ENCODE results near the gene STK35. TPM values are rescaled to one million over a fixed set of nuclear protein-coding genes. Genes with fewer than 3 reads are reported as not detected.

The STK35 gene
- polyA plus RNA-seq, 1 experiment, result 8.2 TPM

DNA sequence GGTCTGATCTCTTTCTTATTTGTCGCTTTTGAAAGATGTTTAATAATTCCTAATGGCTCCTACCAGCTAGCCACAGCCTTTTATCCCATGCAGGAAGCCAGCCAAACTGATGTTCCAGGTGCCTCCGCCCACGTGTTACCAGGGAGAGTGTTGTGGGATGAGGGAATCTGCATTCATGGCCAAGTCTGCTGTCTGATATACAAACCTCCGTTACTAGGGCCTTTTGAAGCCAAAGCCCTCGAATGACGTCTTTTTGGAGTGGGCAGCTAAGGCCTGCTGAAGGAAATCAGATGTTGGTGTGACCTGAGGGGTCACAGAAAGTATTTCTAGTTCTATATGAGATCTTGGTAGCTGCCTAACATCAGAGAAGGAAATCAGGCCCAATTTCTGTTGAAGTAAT, 21.3 kb downstream of the STK35 start:
- POLR2A ChIA-PET, result no interaction called here
- no peak overlapping the region for H3K4me3 ChIP-seq (ENCODE audit: low read depth, low read length)
- no peak for TF ChIP-seq CTCF (IDR thresholded peaks at IDR 0.05; ENCODE audit: insufficient read depth, low read depth, low read length)

GRCh38 chr20:2123720-2124119, 22.1 kb downstream of the STK35 start:
- H3K4me3 ChIP-seq (ENCODE audit: low read depth, low read length), result no peak overlapping the region
- no peak for TF ChIP-seq CTCF (IDR thresholded peaks at IDR 0.05; ENCODE audit: insufficient read depth, low read depth, low read length)
- CTCF ChIA-PET, result interaction anchor here (1.1 to 2.8 kb wide), 4 partner anchors 11 to 49 kb away, joined by 3 to 7 read pairs (median 4); no protein-coding TSS in a partner anchor

More for the DNA sequence above, 21.3 kb downstream of the STK35 start:
- no peak for DNase-seq (ENCODE audit: low read depth)
- peaks cover 4% of the 10 kb centered on the region; the same call in 1 of the 2 replicates for H3K36me3 ChIP-seq (ENCODE audit: control insufficient read depth, insufficient read depth, low read length)
- CTCF ChIA-PET, result interaction anchor here (1.1 to 2.8 kb wide), 3 partner anchors 11 to 50 kb away, joined by 3 to 7 read pairs (median 4); no protein-coding TSS in a partner anchor
- no peaks in the 10 kb centered on the region for H3K27me3 ChIP-seq (ENCODE audit: control insufficient read depth, insufficient read depth, low read length)

DNA sequence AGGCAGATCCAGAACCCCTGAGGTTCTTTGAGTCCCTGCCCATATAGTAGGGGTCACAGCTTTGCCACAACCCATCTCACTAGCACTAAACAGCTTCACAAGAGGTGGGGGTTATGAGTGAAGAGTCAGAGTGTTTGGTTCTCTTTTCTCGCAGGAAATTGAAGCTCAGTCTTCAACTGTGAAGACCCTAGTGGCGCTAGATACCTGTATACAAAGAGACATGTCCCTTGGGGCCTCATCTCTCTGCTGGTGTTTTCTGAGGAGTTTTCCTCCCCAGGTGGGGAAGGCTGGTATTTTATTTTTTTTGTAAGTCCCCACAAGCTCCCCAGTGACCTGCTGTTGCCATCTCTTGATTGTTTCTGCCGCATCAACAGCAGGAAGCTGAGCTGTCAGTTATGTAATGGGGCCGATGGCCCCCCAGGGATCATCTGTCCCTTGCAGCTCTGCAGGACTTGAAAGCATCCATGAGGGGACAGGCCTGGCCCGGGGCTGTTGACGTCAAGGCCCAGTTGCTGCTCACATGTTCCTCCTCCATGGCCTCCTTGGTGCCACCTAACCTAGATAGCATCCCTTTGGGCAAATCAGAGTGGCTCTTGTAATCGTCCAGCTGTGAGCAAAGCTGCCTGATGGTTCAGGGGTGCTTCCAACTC, 23.1 kb downstream of the STK35 start:
- H3K4me3 ChIP-seq (ENCODE audit: low read depth, low read length), result no peak overlapping the region
- H3K27me3 ChIP-seq (ENCODE audit: control insufficient read depth, insufficient read depth, low read length), result no peaks in the 10 kb centered on the region
- H3K36me3 ChIP-seq (ENCODE audit: control insufficient read depth, insufficient read depth, low read length), result peaks cover 3% of the 10 kb centered on the region; the same call in 1 of the 2 replicates
- TF ChIP-seq CTCF (IDR thresholded peaks at IDR 0.05; ENCODE audit: insufficient read depth, low read depth, low read length), result no peak
- POLR2A ChIA-PET, result no interaction called here
- no peak for DNase-seq (ENCODE audit: low read depth)
- CTCF ChIA-PET, result interaction anchor here (1.1 to 1.3 kb wide), 3 partner anchors 9 to 159 kb away, joined by 3 to 4 read pairs (median 3); no protein-coding TSS in a partner anchor

More at GRCh38 chr20:2123720-2124119, 22.1 kb downstream of the STK35 start:
- DNase-seq (ENCODE audit: low read depth), result no peak
- POLR2A ChIA-PET, result no interaction called here
- Histone ChIP-seq H3K36me3 (ENCODE audit: control insufficient read depth, insufficient read depth, low read length) (peaks cover 4% of the 10 kb centered on the region; the same call in 1 of the 2 replicates), H3K27me3 (ENCODE audit: control insufficient read depth, insufficient read depth, low read length) (no peaks in the 10 kb centered on the region)

- no peak for DNase-seq (ENCODE audit: low read depth)
- Histone ChIP-seq H3K4me3 (ENCODE audit: low read depth, low read length) (no peak overlapping the region), H3K36me3 (ENCODE audit: control insufficient read depth, insufficient read depth, low read length) (peaks cover 3% of the 10 kb centered on the region; the same call in 1 of the 2 replicates), H3K27me3 (ENCODE audit: control insufficient read depth, insufficient read depth, low read length) (no peaks in the 10 kb centered on the region)
- ChIA-PET CTCF (interaction anchor here (0.9 kb wide), 1 partner anchor 16 kb away, joined by 3 read pairs; no protein-coding TSS in a partner anchor), POLR2A (no interaction called here)
- TF ChIP-seq CTCF (IDR thresholded peaks at IDR 0.05; ENCODE audit: insufficient read depth, low read depth, low read length), result no peak
Measured at GRCh38 chr20:2125474-2126112, 24.0 kb downstream of the STK35 start.

- H3K4me3 ChIP-seq (ENCODE audit: low read depth, low read length), result no peak overlapping the region
- DNase-seq (ENCODE audit: low read depth), result no peak
Measured at GRCh38 chr20:2127238-2127637, 25.6 kb downstream of the STK35 start.

More at GRCh38 chr20:2127238-2127637, 25.6 kb downstream of the STK35 start:
- TF ChIP-seq CTCF (IDR thresholded peaks at IDR 0.05; ENCODE audit: insufficient read depth, low read depth, low read length), result no peak
- Histone ChIP-seq H3K36me3 (ENCODE audit: control insufficient read depth, insufficient read depth, low read length) (peaks cover 3% of the 10 kb centered on the region; the same call in 1 of the 2 replicates), H3K27me3 (ENCODE audit: control insufficient read depth, insufficient read depth, low read length) (no peaks in the 10 kb centered on the region)
- ChIA-PET CTCF (no interaction called here), POLR2A (no interaction called here)
